B cell (primary cell): Measurements from ENCODE around the gene ATP10A.
"Not testable (repeated sequence)": the region's sequence is repeated elsewhere in the genome, so short reads cannot be mapped to it uniquely, and the experiment has no call there.

Experiments used
- CTCF ChIP-seq: fragments of 200-600 bp; IDR thresholded peaks from one replicate; pipeline ENCODE4 v1.8.0; 2022; ENCODE audit warnings: antibody characterized with exemption, mild to moderate bottlenecking
- EZH2 ChIP-seq: IDR thresholded peaks from 2 replicates; pipeline ENCODE4 v1.6.1; 2012; ENCODE audit warnings: borderline replicate concordance, low read depth, mild to moderate bottlenecking, moderate library complexity, low read length; ENCODE audit not compliant: insufficient read depth, poor library complexity, severe bottlenecking

GRCh38 chr15:25636486-25636885, 226.6 kb downstream of the ATP10A start:
- TF ChIP-seq CTCF, EZH2: not testable (repeated sequence)
